ENCODE data around the gene MPLKIP. TPM values are rescaled to one million over a fixed set of nuclear protein-coding genes. Genes with fewer than 3 reads are reported as not detected.

Gene MPLKIP
- total and polyA plus RNA-seq, 2 of the 4 experiments (the other 2 are of a cell fraction): 12.7 to 28.9 TPM

- peaks cover 3% of the 10 kb centered on the region; the same call in 1 of the 2 replicates for H3K36me3 ChIP-seq (ENCODE audit: control insufficient read depth, insufficient read depth, low read length)
- H3K23ac ChIP-seq (ENCODE audit: low read depth, low read length): no peak overlapping the region
- H4K8ac ChIP-seq (ENCODE audit: low read depth in 2 of 2, low read length in 2 of 2): no peak overlapping the region
- no CpG with 5 or more reads among the region's 2 CpGs for WGBS, 2 experiments (ENCODE audit: extremely low coverage in 2 of 2, insufficient read length in 1 of 2)
- H4K20me1 ChIP-seq (ENCODE audit: insufficient read depth, low read length): peaks cover 3% of the 10 kb centered on the region; the same call in 1 of the 2 replicates
- H2BK15ac ChIP-seq (ENCODE audit: low read depth, low read length): no peak overlapping the region
- no TSS peak for BruUV-seq (replicated peaks)
- no peaks in the 10 kb centered on the region for H3K27me3 ChIP-seq (ENCODE audit: control insufficient read depth, insufficient read depth, low read length)
- intact Hi-C loops (cut with micrococcal nuclease): no loop called here
- no peak overlapping the region for H3K4me2 ChIP-seq (ENCODE audit: low read depth, low read length)
- CTCF ChIA-PET: no interaction called here
- H3K4ac ChIP-seq (ENCODE audit: low read depth, low read length): no peak overlapping the region
- no peaks in the 10 kb centered on the region for H3K9me3 ChIP-seq (ENCODE audit: control insufficient read depth, insufficient read depth, low read length)
- no peaks in the 10 kb centered on the region for H3K4me1 ChIP-seq (ENCODE audit: control insufficient read depth, insufficient read depth, low read length)
- no peak for DNase-seq
- H3K14ac ChIP-seq (replicated peaks; ENCODE audit: low read depth, low read length): no peak overlapping the region
- no peak overlapping the region for H3K9ac ChIP-seq (ENCODE audit: low read depth, low read length)
- no peak overlapping the region for H2AK5ac ChIP-seq (ENCODE audit: low read depth, low read length)
- no peak for ATAC-seq (ENCODE audit: low read depth)
- no peak overlapping the region for H4K91ac ChIP-seq (ENCODE audit: insufficient read depth, low read depth, low read length)
- H3K18ac ChIP-seq (ENCODE audit: low read depth, low read length): no peak overlapping the region
- no peak overlapping the region for H4K5ac ChIP-seq (ENCODE audit: low read depth, low read length)
- POLR2A ChIA-PET (ENCODE audit: unreplicated experiment): no interaction called here
- in situ Hi-C loops (cut with MboI; ENCODE audit: low sequenced_read_pairs): no loop called here
- H2AK9ac ChIP-seq (replicated peaks; ENCODE audit: low read depth, low read length, poor library complexity): no peak overlapping the region
- H2BK5ac ChIP-seq (ENCODE audit: low read depth, low read length, poor library complexity, severe bottlenecking): no peak overlapping the region
- no peak overlapping the region for H2BK120ac ChIP-seq (ENCODE audit: low read depth, low read length)
- no peak for TF ChIP-seq FOS (IDR thresholded peaks at IDR 0.05; ENCODE audit: low read depth, low read length)
- no peak for TF ChIP-seq CTCF (conservative IDR thresholded peaks at IDR 0.05; ENCODE audit: low read depth, low read length)
- no peak for TF ChIP-seq POLR2A (IDR thresholded peaks at IDR 0.05; ENCODE audit: low read depth, low read length)
- no peak for TF ChIP-seq CHD1 (IDR thresholded peaks at IDR 0.05; ENCODE audit: low read depth, low read length)
- no peak for TF ChIP-seq RAD21 (IDR thresholded peaks at IDR 0.05; ENCODE audit: low read length)
- no peak for TF ChIP-seq MAZ (IDR thresholded peaks at IDR 0.05; ENCODE audit: borderline replicate concordance, low read depth, low read length)
- TF ChIP-seq SMC3 (IDR thresholded peaks at IDR 0.05; ENCODE audit: low read depth, low read length): no peak
- no peak for TF ChIP-seq CEBPB (IDR thresholded peaks at IDR 0.05; ENCODE audit: low read depth, low read length)
- H3K79me1 ChIP-seq (ENCODE audit: low read depth in 1 of 2, low read length in 2 of 2): peaks cover 4 to 48% of the 10 kb centered on the region in 2 experiments
- no peak overlapping the region for H3K56ac ChIP-seq (ENCODE audit: extremely low read depth, insufficient read depth, low read length)
- peaks cover 7% of the 10 kb centered on the region for H3K9me1 ChIP-seq (ENCODE audit: insufficient read depth, low read length)
- no peak overlapping the region for H2AFZ ChIP-seq (replicated peaks; ENCODE audit: low read length, poor library complexity)
- dilution Hi-C loops (cut with HindIII; ENCODE audit: low sequenced_read_pairs, unreplicated experiment): no loop called here
- no peak overlapping the region for H3K4me3 ChIP-seq (ENCODE audit: insufficient read depth, low read depth, low read length)
- no peak overlapping the region for H3K27ac ChIP-seq (ENCODE audit: insufficient read depth, low read length)
- no peak overlapping the region for H2BK20ac ChIP-seq (ENCODE audit: low read depth, low read length)
Observed at GRCh38 chr7:40122940-40123254, 11.5 kb downstream of the MPLKIP start.

Measured in IMR-90 (cell line).